ENCODE measurements around the gene APOBEC4.

The APOBEC4 gene

GRCh38 chr1:183653876-183654451, 848 bp upstream of the APOBEC4 start:
- TF ChIP-seq CTCF (IDR thresholded peaks at IDR 0.05; ENCODE audit: borderline replicate concordance, insufficient read depth, low read depth, low read length): no peak
- H3K4me3 ChIP-seq (ENCODE audit: low read depth, low read length): no peak overlapping the region

- no peak for TF ChIP-seq CTCF (IDR thresholded peaks at IDR 0.05; ENCODE audit: borderline replicate concordance, insufficient read depth, low read depth, low read length)
Observed at GRCh38 chr1:183653462-183653794, 312 bp upstream of the APOBEC4 start.

GRCh38 chr1:183652107-183652506, 1.0 kb downstream of the APOBEC4 start:
- TF ChIP-seq CTCF (IDR thresholded peaks at IDR 0.05; ENCODE audit: borderline replicate concordance, insufficient read depth, low read depth, low read length): no peak

More at GRCh38 chr1:183653462-183653794, 312 bp upstream of the APOBEC4 start:
- H3K4me3 ChIP-seq (ENCODE audit: low read depth, low read length): no peak overlapping the region

GRCh38 chr1:183651612-183652011, 1.5 kb downstream of the APOBEC4 start:
- TF ChIP-seq CTCF (IDR thresholded peaks at IDR 0.05; ENCODE audit: borderline replicate concordance, insufficient read depth, low read depth, low read length): no peak
- no peak overlapping the region for H3K4me3 ChIP-seq (ENCODE audit: low read depth, low read length)

More at GRCh38 chr1:183652107-183652506, 1.0 kb downstream of the APOBEC4 start:
- no peak overlapping the region for H3K4me3 ChIP-seq (ENCODE audit: low read depth, low read length)

- no peak overlapping the region for H3K4me3 ChIP-seq (ENCODE audit: low read depth, low read length)
- TF ChIP-seq CTCF (IDR thresholded peaks at IDR 0.05; ENCODE audit: borderline replicate concordance, insufficient read depth, low read depth, low read length): no peak
Observed at GRCh38 chr1:183648042-183648441, 5.1 kb downstream of the APOBEC4 start.

- TF ChIP-seq CTCF (IDR thresholded peaks at IDR 0.05; ENCODE audit: borderline replicate concordance, insufficient read depth, low read depth, low read length): no peak
- no peak overlapping the region for H3K4me3 ChIP-seq (ENCODE audit: low read depth, low read length)
Observed at GRCh38 chr1:183646776-183647175, 6.3 kb downstream of the APOBEC4 start.

- no peak overlapping the region for H3K4me3 ChIP-seq (ENCODE audit: low read depth, low read length)
- TF ChIP-seq CTCF (IDR thresholded peaks at IDR 0.05; ENCODE audit: borderline replicate concordance, insufficient read depth, low read depth, low read length): no peak
Observed at GRCh38 chr1:183645531-183645930, 7.6 kb downstream of the APOBEC4 start.
